ENCODE results near the gene PHTF2. TPM values are rescaled to one million over a fixed set of nuclear protein-coding genes. Genes with fewer than 3 reads are reported as not detected.

The PHTF2 gene
- total and polyA plus RNA-seq, 11 donors, result 9.6 to 47.2 (median 24.2) TPM

DNA sequence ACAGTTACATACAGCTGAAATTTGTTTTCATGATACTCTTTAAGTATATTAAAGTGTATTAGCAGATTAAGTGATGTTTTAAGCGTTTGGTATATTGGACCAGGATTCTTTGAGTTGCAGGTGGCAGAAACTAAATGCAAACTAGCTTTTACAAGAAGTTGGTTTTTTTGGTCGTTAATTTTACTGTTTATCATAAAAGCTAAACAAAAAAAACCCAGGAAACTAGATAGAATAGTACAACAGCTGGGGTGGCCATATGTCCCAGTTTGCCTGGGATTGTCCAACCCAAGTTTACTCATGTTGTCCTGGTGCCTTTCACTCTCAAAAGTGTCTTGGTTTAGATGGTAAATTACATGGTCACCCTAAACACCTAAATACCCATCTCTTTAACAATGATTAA, 108.7 kb downstream of the PHTF2 start:
- H3K27ac ChIP-seq, result no peak overlapping the region
- 84 to 91% (median 87%) methylated on average over 2 of the region's 2 CpGs for WGBS, 4 donors
- H3K36me3 ChIP-seq, result peaks cover 0 to 25% (median 12%) of the 10 kb centered on the region in 9 donors
- H3K27me3 ChIP-seq, result no peaks in the 10 kb centered on the region
- peaks cover 0 to 14% (median 1%) of the 10 kb centered on the region in 12 donors for H3K4me1 ChIP-seq
- H3K4me3 ChIP-seq, result no peak overlapping the region
- TF ChIP-seq POLR2A (IDR thresholded peaks at IDR 0.05), result no peak
- TF ChIP-seq, protein P1, sequence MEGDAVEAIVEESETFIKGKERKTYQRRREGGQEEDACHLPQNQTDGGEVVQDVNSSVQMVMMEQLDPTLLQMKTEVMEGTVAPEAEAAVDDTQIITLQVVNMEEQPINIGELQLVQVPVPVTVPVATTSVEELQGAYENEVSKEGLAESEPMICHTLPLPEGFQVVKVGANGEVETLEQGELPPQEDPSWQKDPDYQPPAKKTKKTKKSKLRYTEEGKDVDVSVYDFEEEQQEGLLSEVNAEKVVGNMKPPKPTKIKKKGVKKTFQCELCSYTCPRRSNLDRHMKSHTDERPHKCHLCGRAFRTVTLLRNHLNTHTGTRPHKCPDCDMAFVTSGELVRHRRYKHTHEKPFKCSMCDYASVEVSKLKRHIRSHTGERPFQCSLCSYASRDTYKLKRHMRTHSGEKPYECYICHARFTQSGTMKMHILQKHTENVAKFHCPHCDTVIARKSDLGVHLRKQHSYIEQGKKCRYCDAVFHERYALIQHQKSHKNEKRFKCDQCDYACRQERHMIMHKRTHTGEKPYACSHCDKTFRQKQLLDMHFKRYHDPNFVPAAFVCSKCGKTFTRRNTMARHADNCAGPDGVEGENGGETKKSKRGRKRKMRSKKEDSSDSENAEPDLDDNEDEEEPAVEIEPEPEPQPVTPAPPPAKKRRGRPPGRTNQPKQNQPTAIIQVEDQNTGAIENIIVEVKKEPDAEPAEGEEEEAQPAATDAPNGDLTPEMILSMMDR (IDR thresholded peaks at IDR 0.05), result no peak
- intact Hi-C loops (cut with DNase I), result loop anchor here in 1 of 10 donors (10.0 kb wide), 1 partner anchor 252 kb away; no protein-coding TSS in a partner anchor
- ATAC-seq, result no peak
- no peaks in the 10 kb centered on the region for H3K9me3 ChIP-seq
- no peak for DNase-seq

GRCh38 chr7:77908664-77909063, 110.1 kb downstream of the PHTF2 start:
- TF ChIP-seq POLR2A (IDR thresholded peaks at IDR 0.05), result no peak
- TF ChIP-seq, protein P1 (IDR thresholded peaks at IDR 0.05), result no peak
- Histone ChIP-seq H3K9me3 (no peaks in the 10 kb centered on the region), H3K27me3 (no peaks in the 10 kb centered on the region), H3K27ac (no peak overlapping the region), H3K4me1 (peaks cover 0 to 14% (median 1%) of the 10 kb centered on the region in 12 donors), H3K36me3 (peaks cover 0 to 21% (median 9%) of the 10 kb centered on the region in 9 donors), H3K4me3 (no peak overlapping the region)
- intact Hi-C loops (cut with DNase I), result loop anchor here in 1 of 10 donors (10.0 kb wide), 1 partner anchor 254 kb away; no protein-coding TSS in a partner anchor
- ATAC-seq (no peak), DNase-seq (no peak)
- WGBS, 4 donors, result 92 to 96% (median 94%) methylated on average over 2 of the region's 2 CpGs

- intact Hi-C loops (cut with DNase I), result no loop called here
- no peak for DNase-seq
- no peak for ATAC-seq
- H3K36me3 ChIP-seq, result peaks cover 0 to 21% (median 9%) of the 10 kb centered on the region in 9 donors
- H3K4me1 ChIP-seq, result peaks cover 0 to 14% (median 1%) of the 10 kb centered on the region in 12 donors
- no peaks in the 10 kb centered on the region for H3K27me3 ChIP-seq
- WGBS, 4 donors, result 58 to 63% (median 60%) methylated on average over 2 of the region's 2 CpGs
- H3K9me3 ChIP-seq, result no peaks in the 10 kb centered on the region
- H3K27ac ChIP-seq, result no peak overlapping the region
- H3K4me3 ChIP-seq, result no peak overlapping the region
- TF ChIP-seq, protein P1 (IDR thresholded peaks at IDR 0.05), result no peak
- TF ChIP-seq POLR2A (IDR thresholded peaks at IDR 0.05), result no peak
These were observed 111.6 kb downstream of the PHTF2 start for GRCh38 chr7:77910124-77910523.

- H3K4me1 ChIP-seq, result peaks cover 0 to 10% (median 1%) of the 10 kb centered on the region in 12 donors
- ATAC-seq, result no peak
- H3K9me3 ChIP-seq, result no peaks in the 10 kb centered on the region
- WGBS, 4 donors, result 77 to 94% (median 82%) methylated on average over 1 of the region's 1 CpG
- H3K4me3 ChIP-seq, result no peak overlapping the region
- no peak for DNase-seq
- no peak overlapping the region for H3K27ac ChIP-seq
- H3K27me3 ChIP-seq, result no peaks in the 10 kb centered on the region
- H3K36me3 ChIP-seq, result peaks cover 0 to 21% (median 9%) of the 10 kb centered on the region in 9 donors
- TF ChIP-seq, protein P1 (IDR thresholded peaks at IDR 0.05), result no peak
- no peak for TF ChIP-seq POLR2A (IDR thresholded peaks at IDR 0.05)
- intact Hi-C loops (cut with DNase I), result no loop called here
These were observed 113.7 kb downstream of the PHTF2 start for GRCh38 chr7:77912293-77912692.
